GM12872 (cell line): ENCODE data around the gene CLCNKB.

Source experiments
- CTCF ChIP-seq: IDR thresholded peaks from 3 replicates; pipeline ENCODE4 v1.5.1; 2011; ENCODE audit warnings: low read depth, mild to moderate bottlenecking, low read length, moderate library complexity; ENCODE audit not compliant: insufficient read depth

Gene CLCNKB

GRCh38 chr1:16017076-16017460, 26.5 kb upstream of the CLCNKB start:
- no peak for TF ChIP-seq CTCF

- no peak for TF ChIP-seq CTCF
These were observed 25.9 kb upstream of the CLCNKB start, which contains the start of gene HSPB7 for GRCh38 chr1:16017461-16018303. Gene HSPB7 (minus strand): TSS chr1:16018043. CDS start chr1:16017963, 80 bp downstream.

GRCh38 chr1:16018308-16018707, 25.3 kb upstream of the CLCNKB start:
- TF ChIP-seq CTCF = no peak

- no peak for TF ChIP-seq CTCF
These were observed 24.6 kb upstream of the CLCNKB start for GRCh38 chr1:16018749-16019643.

GRCh38 chr1:16019644-16020277, 23.8 kb upstream of the CLCNKB start:
- TF ChIP-seq CTCF = no peak

GRCh38 chr1:16020325-16020724, 23.3 kb upstream of the CLCNKB start:
- no peak for TF ChIP-seq CTCF

GRCh38 chr1:16021681-16022080, 21.9 kb upstream of the CLCNKB start, which contains the start of gene CLCNKA:
Gene CLCNKA (plus strand): TSS chr1:16022036. CDS start chr1:16022620, 584 bp downstream.
- no peak for TF ChIP-seq CTCF
